HG03442 (cell line): ENCODE data around the gene CD27.
A peak's percentile ranks its signal among the peaks of the same experiment; 100 is the strongest.
"Not testable (repeated sequence)": the region's sequence is repeated elsewhere in the genome, so short reads cannot be mapped to it uniquely, and the experiment has no call there.

ENCODE experiments used
- ATAC-seq: cut with Tn5 transposase; IDR thresholded peaks from one replicate; pipeline ENCODE4 v1.9.1; 2021; ENCODE audit warnings: mild to moderate bottlenecking, moderate library complexity; ENCODE audit not compliant: unreplicated experiment

CD27 gene

DNA sequence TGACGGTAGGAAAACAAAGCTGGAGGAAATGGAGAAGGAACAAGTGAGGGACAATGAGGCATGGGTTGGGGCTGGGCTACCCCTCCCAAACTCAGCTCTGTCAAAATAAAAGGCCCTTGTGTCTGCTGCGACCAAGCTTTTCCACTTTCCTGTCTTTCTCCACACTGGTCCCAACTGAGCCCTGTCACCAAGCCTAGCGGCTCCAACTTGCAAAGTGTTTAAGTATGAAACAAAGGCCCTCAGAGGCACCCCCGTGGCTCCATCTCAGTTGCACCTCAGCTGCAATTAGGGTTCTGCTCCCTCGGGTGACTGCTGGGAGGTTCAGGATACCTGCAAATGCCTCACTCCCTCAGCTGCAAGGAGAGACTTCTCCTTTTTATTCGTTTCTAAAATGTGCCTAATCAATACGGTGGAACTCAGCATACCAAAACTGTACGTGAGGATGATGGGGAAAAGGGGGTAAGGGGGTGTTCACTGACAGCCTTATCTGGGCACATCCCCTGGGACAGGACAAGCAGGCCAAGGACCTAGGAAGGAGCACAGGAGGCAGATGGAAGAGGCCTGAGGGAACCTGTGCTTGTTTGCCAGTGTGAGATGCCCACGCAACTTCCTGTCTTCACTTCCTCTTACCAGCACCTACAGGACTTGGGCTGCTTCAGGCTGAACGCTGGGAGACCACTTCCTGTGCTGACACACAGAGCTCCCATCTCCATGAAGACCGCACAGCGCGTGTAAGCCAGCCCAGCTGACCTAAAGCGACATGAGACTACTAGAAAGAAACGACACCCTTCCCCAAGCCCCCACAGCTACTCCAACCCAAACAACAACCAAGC is 16.9 kb downstream of the CD27 start:
- peak; percentile 73 for ATAC-seq

DNA sequence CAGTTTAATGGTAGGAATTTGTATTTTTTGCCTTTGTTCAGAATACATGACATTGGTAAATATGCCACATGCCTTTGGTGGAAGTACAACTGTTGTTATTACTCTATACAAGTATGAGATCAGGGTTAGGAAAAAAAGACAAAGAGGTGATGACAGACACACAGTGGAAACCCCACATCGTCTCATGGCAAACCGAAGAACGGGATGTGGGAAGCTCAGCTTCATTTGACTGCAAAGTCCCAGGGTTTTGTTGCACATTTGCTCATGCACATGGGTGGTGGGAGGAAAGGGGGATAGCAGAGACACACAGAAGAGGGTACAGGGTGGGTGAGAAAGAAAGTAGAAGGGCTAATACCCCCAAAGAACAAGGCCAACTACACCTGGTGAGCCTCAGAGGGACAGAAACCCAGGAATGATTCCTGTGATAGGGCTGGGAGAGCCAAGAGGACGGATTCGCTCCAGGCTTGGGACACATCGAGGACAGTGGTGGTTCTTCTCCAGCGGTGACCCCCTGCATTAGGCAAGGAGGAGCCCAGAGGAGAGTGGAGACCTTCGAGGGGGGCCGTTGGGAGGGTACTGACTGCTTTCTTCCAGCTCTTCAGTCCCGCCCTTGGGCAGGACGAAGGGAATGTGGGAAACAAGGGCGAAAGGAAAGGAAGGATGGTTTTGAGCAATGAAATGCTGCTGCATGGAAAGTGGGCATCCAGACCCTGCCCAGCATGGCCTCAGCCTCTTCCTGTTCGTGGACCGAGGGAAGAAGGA is 17.7 kb downstream of the CD27 start:
- ATAC-seq: no peak

DNA sequence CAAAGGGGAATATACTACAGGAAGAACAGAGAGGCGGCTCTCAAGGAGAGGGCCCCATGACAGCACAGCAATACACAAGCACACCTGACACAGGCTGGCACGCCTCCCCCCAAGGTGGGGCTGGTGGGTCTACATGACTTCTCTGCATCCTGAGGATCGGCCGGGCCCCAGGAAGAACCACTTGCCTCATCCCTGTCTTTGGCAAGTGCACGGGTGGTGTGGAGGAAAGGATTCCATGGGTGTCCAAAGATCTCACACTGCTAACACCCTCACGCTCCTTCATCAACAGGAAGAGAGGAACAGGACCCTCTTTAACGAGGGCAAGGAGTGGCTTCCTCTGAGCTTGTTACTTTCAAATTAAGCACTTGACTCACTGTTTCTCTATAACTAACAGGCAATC is 18.5 kb downstream of the CD27 start:
- ATAC-seq: no peak

DNA sequence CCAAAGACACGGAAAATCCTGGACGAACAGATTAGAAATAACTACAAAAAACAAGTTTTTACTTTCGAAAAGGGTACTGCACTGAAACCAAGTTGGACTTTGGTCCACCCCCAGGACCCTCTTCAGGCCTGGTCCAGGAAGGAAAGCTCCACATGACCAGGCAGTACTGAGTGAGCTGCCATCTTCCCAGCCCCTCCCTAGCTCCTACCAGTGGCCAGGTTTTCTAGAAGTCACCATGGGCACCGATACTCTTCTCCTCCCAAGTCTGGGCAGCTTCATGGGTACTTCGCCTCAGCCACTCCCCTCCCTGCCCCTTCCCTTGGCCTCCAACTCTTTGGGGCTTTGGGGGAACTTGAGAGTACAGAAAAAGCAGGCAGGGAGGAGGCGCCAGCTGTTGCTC is 19.1 kb downstream of the CD27 start:
- no peak for ATAC-seq

DNA sequence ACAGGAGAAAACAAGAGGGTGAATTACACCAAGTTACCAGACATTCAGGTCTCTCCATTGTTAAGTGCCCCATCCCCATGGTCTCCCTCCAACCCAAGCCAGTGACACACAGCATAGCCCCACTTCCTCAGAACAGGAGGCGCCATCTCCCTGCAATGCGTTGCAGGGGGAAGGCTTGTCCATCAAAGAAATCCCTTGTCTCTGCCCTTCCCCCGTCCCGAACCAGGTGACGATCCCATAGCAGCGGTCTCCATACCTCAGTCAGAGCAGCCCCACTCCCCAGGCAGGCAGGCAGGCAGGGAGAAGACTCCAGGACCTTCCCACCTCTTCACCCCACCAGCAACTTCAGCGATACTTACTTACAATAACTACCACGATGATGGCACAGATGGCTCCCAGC is 19.8 kb downstream of the CD27 start:
- no peak for ATAC-seq

DNA sequence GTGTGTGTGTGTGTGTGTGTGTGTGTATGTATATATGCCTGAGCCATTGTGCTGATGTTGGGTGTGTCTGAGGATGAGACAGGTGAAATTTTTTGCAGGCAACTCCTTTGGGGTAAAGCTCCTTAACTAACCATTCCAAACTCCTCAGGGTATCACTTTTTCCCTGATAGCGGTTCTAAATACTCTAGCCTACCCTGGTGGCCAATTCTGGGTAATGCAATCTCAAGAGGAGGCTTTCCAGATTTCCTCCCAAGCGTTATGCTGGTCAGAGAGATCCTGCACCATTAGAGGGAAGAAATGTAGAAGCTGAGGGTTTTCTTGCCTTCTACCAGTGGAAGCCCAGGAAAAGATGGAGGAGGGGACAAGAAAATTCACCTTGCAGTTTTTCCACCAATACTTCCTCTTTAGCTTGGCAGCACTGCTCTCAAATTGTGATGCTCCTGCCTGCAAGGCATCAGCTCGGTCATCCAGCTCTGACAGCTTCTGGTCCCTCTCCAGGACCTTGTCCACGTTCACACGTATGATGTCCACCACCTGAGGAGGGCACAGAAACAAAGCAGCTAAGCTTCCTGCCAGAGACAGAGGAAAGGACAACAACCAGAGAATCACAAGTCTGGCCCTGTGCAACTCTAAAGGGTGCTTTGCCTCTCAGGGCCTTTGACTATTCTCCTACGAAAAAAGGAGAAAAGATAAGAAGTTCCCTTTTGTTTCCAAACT is 20.9 kb downstream of the CD27 start:
- ATAC-seq: no peak

DNA sequence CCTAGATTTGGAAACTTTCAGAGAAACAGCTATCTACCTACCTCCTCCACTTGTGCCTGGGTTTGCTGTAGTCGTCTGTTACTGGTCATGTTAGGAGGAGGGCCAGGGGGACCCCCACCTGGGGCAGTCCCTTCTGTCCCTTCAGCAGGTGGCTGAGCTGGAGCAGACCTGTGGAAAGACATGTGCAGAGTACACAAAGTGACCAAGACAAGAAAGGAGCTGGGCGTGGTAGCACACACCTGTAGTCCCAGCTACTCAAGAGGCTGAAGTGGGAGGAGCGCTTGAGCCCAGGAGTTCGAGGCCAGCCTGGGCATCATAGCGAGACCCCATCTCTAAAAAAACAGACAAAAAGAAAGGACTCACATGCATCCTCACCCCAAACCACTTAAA is 21.4 kb downstream of the CD27 start:
- no peak for ATAC-seq

DNA sequence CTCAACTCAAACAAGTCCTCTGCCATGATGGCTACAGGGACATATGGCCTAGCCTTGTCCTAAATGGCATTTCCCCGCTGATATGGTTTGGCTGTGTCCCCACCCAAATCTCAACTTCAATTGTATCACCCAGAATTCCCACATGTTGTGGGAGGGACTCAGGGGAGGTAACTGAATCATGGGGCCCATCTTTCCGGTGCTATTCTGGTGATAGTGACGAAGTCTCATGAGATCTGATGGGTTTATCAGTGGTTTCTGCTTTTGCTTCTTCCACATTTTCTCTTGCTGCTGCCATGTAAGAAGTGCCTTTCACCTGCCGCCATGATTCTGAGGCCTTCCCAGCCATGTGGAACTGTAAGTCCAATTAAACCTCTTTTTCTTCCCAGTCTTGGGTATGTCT is 22.0 kb downstream of the CD27 start:
- not testable (repeated sequence) for ATAC-seq

DNA sequence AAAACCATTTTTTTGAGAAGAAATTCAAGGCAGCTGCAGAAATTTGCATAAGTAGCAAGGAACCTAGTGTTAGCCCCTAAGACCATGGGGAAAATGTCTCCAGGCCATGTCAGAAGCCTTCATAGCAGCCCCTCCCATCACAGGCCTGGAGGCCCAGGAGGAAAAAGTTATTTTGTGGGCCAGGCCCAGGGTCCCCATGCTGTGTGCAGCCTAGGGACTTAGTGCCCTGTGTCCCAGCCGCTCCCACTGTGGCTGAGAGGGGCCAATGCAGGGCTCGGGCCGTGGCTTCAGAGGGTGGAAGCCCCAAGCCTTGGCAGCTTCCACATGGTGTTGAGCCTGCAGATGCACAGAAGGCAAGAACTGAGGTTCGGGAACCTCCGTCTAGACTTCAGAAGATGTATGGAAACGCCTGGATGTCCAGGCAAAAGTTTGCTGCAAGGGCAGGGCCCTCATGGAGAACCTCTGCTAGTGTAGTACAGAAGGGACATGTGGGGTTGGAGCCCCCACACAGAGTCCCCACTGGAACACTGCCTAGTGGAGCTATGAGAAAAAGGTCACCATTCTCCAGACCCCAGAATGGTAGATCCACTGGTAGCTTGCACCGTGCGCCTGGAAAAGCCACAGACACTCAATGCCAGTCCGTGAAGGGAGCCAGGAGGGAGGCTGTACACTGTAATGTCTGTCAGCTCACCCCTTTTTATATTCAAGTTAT is 23.0 kb downstream of the CD27 start:
- not testable (repeated sequence) for ATAC-seq

DNA sequence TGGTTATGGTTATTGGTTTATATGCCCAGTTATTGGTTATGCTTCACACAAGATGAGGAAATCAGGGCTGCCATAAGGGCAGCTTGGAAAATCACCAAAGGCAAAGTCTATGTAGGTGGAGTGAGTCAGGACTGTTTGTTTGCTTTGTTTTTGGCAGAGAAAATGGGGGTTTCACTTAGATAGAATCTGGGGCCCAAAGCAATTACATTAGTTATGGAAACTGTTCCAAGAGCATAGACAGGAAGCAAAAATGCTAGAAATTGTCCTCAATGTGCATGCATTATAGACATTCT is 23.5 kb downstream of the CD27 start:
- no peak for ATAC-seq

DNA sequence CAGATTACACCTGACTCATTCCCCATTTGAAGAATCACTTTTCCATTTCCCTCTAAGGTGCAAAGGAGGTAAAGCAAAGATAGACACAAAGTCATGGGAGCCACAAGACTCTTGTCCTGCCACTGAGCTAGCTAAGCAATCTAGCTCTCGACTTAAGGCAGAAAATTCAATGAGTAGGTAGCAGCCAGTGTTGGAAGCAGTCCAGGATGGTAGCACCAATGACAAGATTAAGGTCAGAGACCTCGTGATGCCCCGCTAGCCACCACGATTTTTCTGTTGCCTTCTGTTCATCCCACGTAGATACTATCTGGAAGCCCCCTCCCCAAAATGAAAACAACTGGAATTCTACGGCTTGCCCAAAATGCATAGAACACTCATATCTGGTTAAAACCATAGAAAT is 24.3 kb downstream of the CD27 start:
- ATAC-seq: no peak

DNA sequence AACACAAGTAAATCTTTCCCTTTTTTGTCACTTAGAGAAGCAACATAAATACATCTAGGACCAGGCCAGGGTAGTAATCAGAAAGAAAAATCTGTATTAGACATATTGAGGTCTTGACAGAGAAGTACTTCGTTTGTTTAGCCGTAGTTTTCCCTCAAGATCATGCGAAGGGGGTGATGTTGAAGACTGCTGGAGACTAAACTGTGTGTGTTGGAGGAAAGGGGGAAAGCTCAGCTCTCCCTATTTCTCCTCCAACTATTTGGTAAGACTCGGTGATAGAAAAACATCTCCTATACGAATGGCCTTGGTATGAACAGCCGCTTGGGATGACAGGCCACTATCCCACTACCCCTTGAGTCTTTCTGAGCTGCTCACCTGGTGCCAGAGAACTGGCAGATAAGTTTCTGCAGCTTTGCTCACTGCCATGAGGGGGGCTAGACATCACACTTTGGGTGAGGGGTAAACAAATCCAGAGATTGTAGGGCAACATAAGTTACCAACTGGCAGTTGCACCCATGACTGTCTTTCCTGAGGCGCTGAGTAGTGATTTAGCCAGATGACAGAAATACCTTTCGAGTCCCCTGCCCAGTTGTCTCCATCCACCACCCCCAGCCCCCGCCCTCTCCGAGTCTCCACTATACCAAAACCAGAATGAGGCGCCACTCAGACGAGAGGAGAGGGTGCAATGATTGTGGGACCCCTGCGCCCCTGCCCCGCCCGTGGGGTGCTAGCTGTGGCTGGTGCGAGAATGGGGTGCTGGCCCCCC is 25.0 kb downstream of the CD27 start:
- ATAC-seq: no peak

DNA sequence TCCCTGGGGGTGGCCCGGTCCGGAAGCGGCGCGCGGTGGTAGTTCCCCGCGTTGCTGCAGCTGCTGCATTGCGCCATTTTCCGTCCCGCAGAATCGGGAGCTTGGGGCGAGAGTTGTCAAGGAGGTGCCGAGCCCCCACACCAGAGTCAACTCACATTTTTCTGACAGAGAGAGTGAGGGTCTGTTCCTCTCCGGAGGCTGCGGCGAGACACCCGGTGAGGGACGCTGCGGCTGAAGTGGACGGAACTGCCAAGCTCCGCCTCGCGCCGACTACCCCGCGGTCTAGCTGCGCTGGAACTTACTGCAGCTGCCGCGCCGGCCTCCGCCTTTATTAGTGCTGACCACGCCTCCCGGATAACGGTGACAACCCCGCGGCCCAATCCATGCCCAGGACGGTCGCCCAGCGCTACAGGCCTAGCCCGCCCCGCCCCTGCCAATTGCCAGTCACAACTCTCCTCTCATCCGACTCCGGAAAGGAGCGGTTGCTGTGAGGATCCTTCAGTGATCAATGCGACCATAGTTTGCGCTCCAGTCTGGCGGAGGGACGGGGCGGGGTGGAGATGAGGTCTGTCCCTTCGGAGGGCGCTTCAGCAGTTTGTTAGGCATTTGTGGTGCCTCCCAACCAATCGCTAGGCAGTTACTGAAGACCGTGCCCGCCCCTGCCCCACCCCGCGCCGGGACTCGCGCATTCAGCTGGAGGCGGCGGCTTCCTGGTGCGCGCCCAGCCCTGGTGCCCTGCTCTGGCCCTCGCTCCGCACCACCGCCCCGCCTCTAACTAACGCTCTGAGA is 25.8 kb downstream of the CD27 start, which contains the start of gene VAMP1:
Gene VAMP1, minus strand, starts transcription at position 303 of the 789 bp plus-strand sequence. Its CDS starts 146 bp downstream, at position 157.
- peak; percentile 79 for ATAC-seq

DNA sequence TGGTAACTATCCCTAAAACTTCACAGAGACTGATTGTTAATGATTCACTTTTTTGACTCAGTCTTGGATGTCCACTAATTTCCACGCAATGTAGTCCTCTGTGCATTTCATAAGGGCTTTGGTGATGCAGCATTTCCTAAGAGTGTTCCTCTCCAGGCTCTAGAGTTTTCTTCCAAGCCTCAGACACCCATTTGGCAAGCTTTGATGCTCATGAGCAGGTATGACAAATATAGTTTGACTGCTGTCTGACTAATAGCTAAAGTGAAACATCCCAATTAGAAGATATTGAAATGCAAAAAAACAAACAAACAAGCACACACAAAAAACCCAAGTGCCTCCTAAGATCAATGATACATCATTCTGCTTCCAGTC is 27.2 kb downstream of the CD27 start:
- ATAC-seq: no peak

DNA sequence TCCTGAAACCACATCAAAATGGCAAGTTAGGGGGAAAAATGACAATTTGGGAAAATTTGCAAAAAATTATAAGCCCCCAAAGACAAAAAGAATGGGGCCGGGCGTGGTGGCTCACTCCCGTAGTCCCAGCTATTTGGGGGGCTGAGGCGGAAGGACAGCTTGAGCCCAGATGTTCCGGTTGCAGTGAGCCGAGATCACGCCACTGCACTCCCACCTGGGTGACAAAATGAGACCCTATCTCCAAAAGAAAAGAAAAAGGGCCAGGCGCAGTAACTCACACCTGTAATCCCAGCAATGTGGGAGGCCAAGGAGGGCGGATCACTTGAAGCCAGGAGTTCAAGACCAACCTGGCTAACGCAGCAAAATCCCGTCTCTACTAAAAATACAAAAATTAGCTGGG is 27.7 kb downstream of the CD27 start:
- ATAC-seq: no peak

DNA sequence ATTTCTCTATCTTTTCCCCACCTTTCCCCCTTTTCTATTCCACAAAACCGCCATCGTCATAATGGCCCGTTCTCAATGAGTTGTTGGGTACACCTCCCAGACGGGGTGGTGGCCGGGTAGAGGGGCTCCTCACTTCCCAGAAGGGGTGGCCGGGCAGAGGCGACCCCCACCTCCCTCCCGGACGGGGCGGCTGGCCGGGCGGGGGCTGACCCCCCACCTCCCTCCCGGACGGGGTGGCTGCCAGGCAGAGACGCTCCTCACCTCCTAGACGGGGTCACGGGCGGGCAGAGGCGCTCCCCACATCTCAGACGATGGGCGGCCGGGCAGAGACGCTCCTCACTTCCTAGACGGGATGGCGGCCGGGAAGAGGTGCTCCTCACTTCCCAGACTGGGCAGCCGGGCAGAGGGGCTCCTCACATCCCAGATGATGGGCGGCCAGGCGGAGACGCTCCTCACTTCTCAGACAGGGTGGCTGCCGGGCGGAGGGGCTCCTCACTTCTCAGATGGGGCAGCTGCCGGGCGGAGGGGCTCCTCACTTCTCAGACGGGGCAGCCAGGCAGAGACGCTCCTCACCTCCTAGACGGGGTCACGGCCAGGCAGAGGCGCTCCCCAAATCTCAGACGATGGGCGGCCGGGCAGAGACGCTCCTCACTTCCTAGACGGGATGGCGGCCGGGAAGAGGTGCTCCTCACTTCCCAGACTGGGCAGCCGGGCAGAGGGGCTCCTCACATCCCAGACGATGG is 30.6 kb downstream of the CD27 start:
- not testable (repeated sequence) for ATAC-seq

DNA sequence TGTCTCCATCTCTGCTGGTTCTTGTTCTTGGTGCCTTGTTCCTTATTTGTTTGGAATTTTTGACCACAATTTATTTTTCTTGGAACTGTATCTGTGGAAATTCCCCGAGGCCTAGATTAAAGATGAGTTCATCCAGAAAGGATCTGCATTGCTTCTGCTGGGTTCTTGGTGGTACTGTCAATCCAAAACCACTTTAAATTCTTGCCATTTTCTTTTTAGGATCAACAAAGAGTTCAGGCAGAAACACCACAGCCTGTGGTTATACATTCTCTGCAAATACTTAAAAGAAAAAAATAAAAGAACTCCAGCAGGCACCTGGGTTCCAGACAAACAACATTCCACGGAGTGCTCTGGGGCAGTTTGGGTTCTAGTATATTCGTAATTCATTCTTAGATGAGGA is 31.7 kb downstream of the CD27 start:
- ATAC-seq: no peak

DNA sequence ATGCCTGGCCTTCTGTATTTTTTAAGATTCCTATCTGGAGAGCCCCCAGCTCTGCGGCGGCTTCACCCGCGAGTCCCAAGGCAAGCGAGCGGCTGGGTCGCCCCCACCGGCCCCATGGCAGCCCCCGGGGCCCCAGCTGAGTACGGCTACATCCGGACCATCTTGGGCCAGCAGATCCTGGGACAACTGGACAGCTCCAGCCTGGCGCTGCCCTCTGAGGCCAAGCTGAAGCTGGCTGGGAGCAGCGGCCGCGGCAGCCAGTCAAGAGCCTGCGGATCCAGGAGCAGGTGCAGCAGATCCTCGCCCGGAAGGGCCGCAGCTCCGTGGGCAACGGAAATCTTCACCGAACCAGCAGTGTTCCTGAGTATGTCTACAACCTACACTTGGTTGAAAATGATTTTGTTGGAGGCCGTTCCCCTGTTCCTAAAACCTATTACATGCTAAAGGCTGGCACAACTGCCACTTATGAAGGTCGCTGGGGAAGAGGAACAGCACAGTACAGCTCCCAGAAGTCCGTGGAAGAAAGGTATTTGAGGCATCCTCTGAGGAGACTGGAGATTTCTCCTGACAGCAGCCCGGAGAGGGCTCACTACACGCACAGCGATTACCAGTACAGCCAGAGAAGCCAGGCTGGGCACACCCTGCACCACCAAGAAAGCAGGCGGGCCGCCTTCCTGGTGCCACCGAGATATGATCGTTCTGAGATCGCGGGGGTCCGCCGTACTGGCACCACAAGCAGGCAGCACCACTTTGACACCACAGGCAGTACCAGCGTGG is 33.0 kb downstream of the CD27 start:
- ATAC-seq: not testable (repeated sequence)
